ENCODE data around the gene RPS16.

GRCh38 chr19:39424934-39425333 lies 10.8 kb downstream of the RPS16 start:
- TF ChIP-seq CTCF (IDR thresholded peaks at IDR 0.05) (no peak), POLR2A (IDR thresholded peaks at IDR 0.05) (no peak)
